HEK293 (cell line): ENCODE results near the gene LOXL1.
"Not testable (repeated sequence)": the region's sequence is repeated elsewhere in the genome, so short reads cannot be mapped to it uniquely, and the experiment has no call there.

Experiments
- CTCF ChIA-PET: fragments of 350-600 bp; formaldehyde crosslinking; extraction: SDS; loops from one replicate; lab custom pipeline; 2021; ENCODE audit warnings: antibody characterized with exemption; lab: Yijun Ruan, JAX
- POLR2A ChIA-PET: fragments of 300-600 bp; formaldehyde crosslinking; extraction: SDS; loops from one replicate; lab custom pipeline; 2020; ENCODE audit warnings: antibody characterized with exemption, inconsistent platforms; lab: Yijun Ruan, JAX
- H3K27ac ChIP-seq: fragments of 200-500 bp; sonication (Bioruptor generic); 2 replicates; pipeline ENCODE4 v1.5.1; 2014; ENCODE audit warnings: low read depth, low read length, control low read depth, inconsistent platforms; ENCODE audit errors: extremely low read depth
- H3K36me3 ChIP-seq, 2 experiments: fragments of 200-500 bp in 1 of 2; sonication (Bioruptor generic) in 1 of 2; 1 replicate in 1 of 2; 2 replicates in 1 of 2; pipeline ENCODE4 v1.5.1; 2014 to 2017; ENCODE audit warnings: inconsistent platforms in 2 of 2, low read length in 2 of 2; ENCODE audit not compliant: control insufficient read depth in 2 of 2, insufficient read depth in 1 of 2
- H3K4me1 ChIP-seq: fragments of 200-500 bp; sonication (Bioruptor generic); 2 replicates; pipeline ENCODE4 v1.5.1; 2014; ENCODE audit warnings: mild to moderate bottlenecking, low read length, inconsistent platforms; ENCODE audit not compliant: control insufficient read depth, insufficient read depth
- H3K4me3 ChIP-seq: 2 replicates; pipeline ENCODE4 v1.5.1; 2011; ENCODE audit warnings: low read depth, mild to moderate bottlenecking, control low read depth, low read length, moderate library complexity
- H3K9me3 ChIP-seq: fragments of 200-500 bp; sonication (Bioruptor generic); 2 replicates; pipeline ENCODE4 v1.5.1; 2014; ENCODE audit warnings: low read depth, low read length, inconsistent platforms; ENCODE audit not compliant: control insufficient read depth, insufficient read depth
- PRDM1 ChIP-seq: fragments of 450-650 bp; formaldehyde crosslinking; IDR thresholded peaks from 2 replicates; pipeline ENCODE4; 2016; ENCODE audit warnings: missing biosample characterization, missing genetic modification characterization
- SCRT1 ChIP-seq: fragments of 450-650 bp; formaldehyde crosslinking; IDR thresholded peaks from 2 replicates; pipeline ENCODE4 v1.5.1; 2016; ENCODE audit warnings: missing biosample characterization, missing genetic modification characterization, borderline replicate concordance
- YY2 ChIP-seq: fragments of 450-650 bp; formaldehyde crosslinking; IDR thresholded peaks from 2 replicates; pipeline ENCODE4 v1.5.1; 2016; ENCODE audit warnings: missing biosample characterization, missing genetic modification characterization
- ZBTB17 ChIP-seq: fragments of 450-650 bp; formaldehyde crosslinking; IDR thresholded peaks from 2 replicates; pipeline ENCODE4 v1.5.1; 2016; ENCODE audit warnings: missing biosample characterization, missing genetic modification characterization
- ZFP37 ChIP-seq: fragments of 450-650 bp; formaldehyde crosslinking; IDR thresholded peaks from 2 replicates; pipeline ENCODE4 v1.5.1; 2016; ENCODE audit warnings: missing biosample characterization, missing genetic modification characterization
- ZNF140 ChIP-seq: fragments of 450-650 bp; formaldehyde crosslinking; IDR thresholded peaks from 2 replicates; pipeline ENCODE4 v1.5.1; 2016; ENCODE audit warnings: missing biosample characterization, missing genetic modification characterization
- ZNF184 ChIP-seq: fragments of 450-650 bp; IDR thresholded peaks from 2 replicates; pipeline ENCODE4 v1.5.1; 2018; ENCODE audit warnings: missing biosample characterization, mild to moderate bottlenecking, missing genetic modification characterization
- ZNF239 ChIP-seq: fragments of 450-650 bp; formaldehyde crosslinking; IDR thresholded peaks from 2 replicates; pipeline ENCODE4 v1.5.1; 2016; ENCODE audit warnings: missing biosample characterization, missing genetic modification characterization
- ZNF350 ChIP-seq: fragments of 450-650 bp; formaldehyde crosslinking; IDR thresholded peaks from 2 replicates; pipeline ENCODE4 v1.5.0; 2017; ENCODE audit warnings: missing biosample characterization, mild to moderate bottlenecking, missing genetic modification characterization
- ZNF362 ChIP-seq: fragments of 450-650 bp; formaldehyde crosslinking; IDR thresholded peaks from 2 replicates; pipeline ENCODE4 v1.5.1; 2016; ENCODE audit warnings: missing biosample characterization, missing genetic modification characterization
- ZNF398 ChIP-seq: fragments of 450-650 bp; formaldehyde crosslinking; IDR thresholded peaks from 2 replicates; pipeline ENCODE4 v1.5.1; 2017; ENCODE audit warnings: missing biosample characterization, missing genetic modification characterization
- ZNF423 ChIP-seq: fragments of 450-650 bp; formaldehyde crosslinking; IDR thresholded peaks from 2 replicates; pipeline ENCODE4 v1.5.1; 2016; ENCODE audit warnings: missing biosample characterization, missing genetic modification characterization
- ZNF580 ChIP-seq: fragments of 450-650 bp; formaldehyde crosslinking; IDR thresholded peaks from 2 replicates; pipeline ENCODE4 v1.5.1; 2016; ENCODE audit warnings: missing biosample characterization, missing genetic modification characterization
- ZNF624 ChIP-seq: fragments of 450-650 bp; formaldehyde crosslinking; IDR thresholded peaks from 2 replicates; pipeline ENCODE4 v1.5.1; 2017; ENCODE audit warnings: missing biosample characterization, missing genetic modification characterization
- TF ChIP-seq, protein P1 (sequence below): fragments of 450-650 bp; formaldehyde crosslinking; IDR thresholded peaks from 2 replicates; pipeline ENCODE4 v1.5.1; 2016; ENCODE audit warnings: missing biosample characterization, missing genetic modification characterization

Gene LOXL1

GRCh38 chr15:73972984-73973682 lies 46.9 kb downstream of the LOXL1 start (continued):
- TF ChIP-seq, protein P1, sequence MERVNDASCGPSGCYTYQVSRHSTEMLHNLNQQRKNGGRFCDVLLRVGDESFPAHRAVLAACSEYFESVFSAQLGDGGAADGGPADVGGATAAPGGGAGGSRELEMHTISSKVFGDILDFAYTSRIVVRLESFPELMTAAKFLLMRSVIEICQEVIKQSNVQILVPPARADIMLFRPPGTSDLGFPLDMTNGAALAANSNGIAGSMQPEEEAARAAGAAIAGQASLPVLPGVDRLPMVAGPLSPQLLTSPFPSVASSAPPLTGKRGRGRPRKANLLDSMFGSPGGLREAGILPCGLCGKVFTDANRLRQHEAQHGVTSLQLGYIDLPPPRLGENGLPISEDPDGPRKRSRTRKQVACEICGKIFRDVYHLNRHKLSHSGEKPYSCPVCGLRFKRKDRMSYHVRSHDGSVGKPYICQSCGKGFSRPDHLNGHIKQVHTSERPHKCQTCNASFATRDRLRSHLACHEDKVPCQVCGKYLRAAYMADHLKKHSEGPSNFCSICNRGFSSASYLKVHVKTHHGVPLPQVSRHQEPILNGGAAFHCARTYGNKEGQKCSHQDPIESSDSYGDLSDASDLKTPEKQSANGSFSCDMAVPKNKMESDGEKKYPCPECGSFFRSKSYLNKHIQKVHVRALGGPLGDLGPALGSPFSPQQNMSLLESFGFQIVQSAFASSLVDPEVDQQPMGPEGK = 0 out of 2 replicates have a peak, but pooled peaks have one; percentile 17
- TF ChIP-seq, all 188 proteins: peak for 26

DNA sequence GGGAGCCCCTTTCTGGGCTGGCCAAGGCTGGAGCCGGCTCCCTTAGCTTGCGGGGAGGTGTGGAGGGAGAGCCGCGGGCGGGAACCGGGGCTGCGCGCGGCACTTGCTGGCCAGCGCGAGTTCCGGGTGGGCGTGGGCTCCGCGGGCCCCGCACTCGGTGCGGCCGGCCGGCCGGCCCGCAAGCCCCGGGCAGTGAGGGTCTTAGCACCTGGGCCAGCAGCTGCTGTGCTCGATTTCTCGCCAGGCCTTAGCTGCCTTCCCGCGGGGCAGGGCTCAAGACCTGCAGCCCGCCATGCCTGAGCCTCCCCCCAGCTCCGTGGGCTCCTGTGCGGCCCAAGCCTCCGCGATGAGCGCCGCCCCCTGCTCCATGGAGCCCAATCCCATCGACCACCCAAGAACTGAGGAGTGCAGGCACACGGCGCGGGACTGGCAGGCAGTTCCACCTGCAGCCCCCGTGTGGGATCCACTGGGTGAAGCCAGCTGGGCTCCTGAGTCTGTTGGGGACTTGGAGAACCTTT lies 47.5 kb downstream of the LOXL1 start:
- H3K27ac ChIP-seq, H3K4me1 ChIP-seq, H3K4me3 ChIP-seq, H3K9me3 ChIP-seq, H3K36me3 ChIP-seq: not testable (repeated sequence)
- ChIA-PET CTCF (interaction anchor here (0.6 to 13.4 kb wide), 20 partner anchors 9 to 356 kb away, joined by 3 to 276 read pairs (median 8); partner anchors contain the start of genes PML, STOML1 and STRA6), POLR2A (interaction anchor here (1.1 to 1.3 kb wide), 2 partner anchors 9 to 75 kb away, joined by 4 read pairs; no protein-coding TSS in a partner anchor)

DNA sequence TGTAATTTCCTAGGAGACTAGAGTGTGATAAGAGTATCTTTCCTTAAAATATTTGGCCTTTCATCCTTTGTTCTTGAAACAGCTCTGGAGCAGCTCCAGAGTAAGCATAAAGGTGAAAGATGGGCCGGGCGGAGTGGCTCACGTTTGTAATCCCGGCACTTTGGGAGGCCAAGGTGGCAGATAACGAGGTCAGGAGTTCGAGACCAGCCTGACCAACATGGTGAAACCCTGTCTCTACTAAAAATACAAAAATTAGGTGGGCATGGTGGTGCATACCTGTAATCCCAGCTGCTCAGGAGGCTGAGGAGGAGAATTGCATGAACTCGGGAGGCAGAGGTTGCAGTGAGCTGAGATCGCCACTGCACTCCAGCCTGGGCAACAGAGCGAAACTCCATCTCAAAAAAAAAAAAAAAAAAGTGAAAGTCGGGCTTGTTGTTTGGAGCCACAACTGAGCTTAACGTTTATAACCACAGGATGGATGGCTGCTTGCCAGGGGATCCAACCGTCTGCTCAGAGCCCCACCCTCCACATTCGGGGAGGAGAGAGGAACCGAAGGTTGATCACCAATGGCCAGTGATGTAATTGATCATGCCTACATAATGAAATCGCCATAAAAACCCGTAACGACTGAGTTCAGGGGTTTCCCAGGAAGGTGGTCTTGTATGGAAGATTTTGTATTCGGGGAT lies 49.3 kb downstream of the LOXL1 start:
- ChIA-PET POLR2A (interaction anchor here (0.6 to 1.0 kb wide), 2 partner anchors 19 to 433 kb away, joined by 4 to 6 read pairs; partner anchors contain the start of gene PML), CTCF (interaction anchor here (0.6 to 13.4 kb wide), 16 partner anchors 8 to 347 kb away, joined by 3 to 276 read pairs (median 4); partner anchors contain the start of genes PML and STOML1)
- not testable (repeated sequence) for H3K36me3 ChIP-seq, H3K27ac ChIP-seq, H3K4me3 ChIP-seq, H3K4me1 ChIP-seq, H3K9me3 ChIP-seq
- peak; percentile 27; the same call in 1 of the 2 replicates for TF ChIP-seq ZNF140
- 0 out of 2 replicates have a peak, but pooled peaks have one; percentile 43 for TF ChIP-seq ZBTB17 (tag by site-specific recombination)
- TF ChIP-seq ZNF362 = 0 out of 2 replicates have a peak, but pooled peaks have one; percentile 54

GRCh38 chr15:73978896-73979295 lies 52.6 kb downstream of the LOXL1 start:
- CTCF ChIA-PET = interaction anchor here (0.7 to 10.4 kb wide), 8 partner anchors 14 to 343 kb away, joined by 3 to 118 read pairs (median 6); partner anchors contain the start of genes PML and STOML1
- TF ChIP-seq ZNF184 (tag by site-specific recombination) (no peak), ZNF350 (no peak), ZFP37 (tag by site-specific recombination) (no peak), SCRT1 (no peak), ZNF624 (tag by site-specific recombination) (no peak)
- TF ChIP-seq, all 188 proteins: peak for 0
- POLR2A ChIA-PET = interaction anchor here (0.6 kb wide), 1 partner anchor 1909 kb away, joined by 3 read pairs; no protein-coding TSS in a partner anchor

DNA sequence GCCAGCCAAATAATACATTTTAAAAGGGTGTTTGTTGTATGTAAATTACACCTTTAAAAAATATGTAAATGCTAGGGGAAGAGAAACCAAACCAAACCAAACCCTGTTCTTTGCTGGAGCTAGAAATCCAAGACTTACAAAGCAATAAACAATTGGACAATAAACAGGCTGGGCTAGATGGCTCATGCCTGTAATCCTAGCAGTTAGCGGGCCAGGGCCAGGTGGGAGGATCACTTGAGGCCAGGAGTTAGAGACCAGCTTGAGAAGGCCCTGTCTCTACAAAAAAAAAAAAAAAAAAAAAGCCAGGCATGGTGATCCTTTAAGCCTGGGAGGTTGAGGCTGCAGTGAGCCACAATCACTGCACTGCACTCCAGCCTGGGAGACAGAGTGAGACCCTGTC lies 53.4 kb downstream of the LOXL1 start:
- POLR2A ChIA-PET = interaction anchor here (0.6 kb wide), 2 partner anchors 58 to 155 kb away, joined by 3 read pairs; no protein-coding TSS in a partner anchor
- no peak overlapping the region for H3K27ac ChIP-seq
- peaks cover 12% of the 10 kb centered on the region for H3K4me1 ChIP-seq
- no peaks in the 10 kb centered on the region for H3K9me3 ChIP-seq
- H3K4me3 ChIP-seq = no peak overlapping the region
- CTCF ChIA-PET = interaction anchor here (1.1 to 10.4 kb wide), 5 partner anchors 13 to 342 kb away, joined by 3 to 118 read pairs (median 14); partner anchors contain the start of genes PML and STOML1
- peaks cover 0 to 8% of the 10 kb centered on the region in 2 experiments; a peak in 1 of 3 replicates for H3K36me3 ChIP-seq
- TF ChIP-seq PRDM1 (tag by site-specific recombination) (no peak), ZNF423 (tag by site-specific recombination) (no peak), YY2 (no peak), ZNF239 (tag by site-specific recombination) (no peak), ZNF580 (tag by site-specific recombination) (no peak), ZNF398 (no peak)

More at GRCh38 chr15:73978896-73979295, 52.6 kb downstream of the LOXL1 start:
- H3K27ac ChIP-seq = no peak overlapping the region
- H3K36me3 ChIP-seq = peaks cover 0 to 6% of the 10 kb centered on the region in 2 experiments; a peak in 1 of 3 replicates
- H3K4me1 ChIP-seq = peaks cover 12% of the 10 kb centered on the region
- no peaks in the 10 kb centered on the region for H3K9me3 ChIP-seq
- no peak overlapping the region for H3K4me3 ChIP-seq
